Measurements from ENCODE around the gene PEX26. TPM values are rescaled to one million over a fixed set of nuclear protein-coding genes. Genes with fewer than 3 reads are reported as not detected.
"Not testable (repeated sequence)": the region's sequence is repeated elsewhere in the genome, so short reads cannot be mapped to it uniquely, and the experiment has no call there.

PEX26 gene
- polyA plus RNA-seq, 6 donors from 2014 or later: 1.0 to 4.3 (median 2.4) TPM

DNA sequence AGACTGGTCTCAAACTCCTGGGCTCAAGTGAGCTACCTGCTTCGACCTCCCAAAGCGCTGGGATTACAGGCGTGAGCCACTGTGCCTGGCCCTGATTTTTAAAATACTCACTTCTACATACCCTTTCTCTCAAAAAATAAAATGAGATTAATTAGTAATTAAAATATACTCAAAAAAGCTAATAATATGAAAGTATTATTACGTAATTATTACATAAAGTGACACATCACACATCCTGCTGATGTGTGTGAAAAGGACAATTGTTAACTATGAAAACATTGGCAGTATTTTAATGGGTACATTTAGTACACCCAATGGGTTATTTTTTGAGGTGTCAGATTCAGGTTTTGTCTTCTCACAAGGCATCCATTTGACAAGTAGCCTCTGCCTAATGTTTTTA, 32.0 kb upstream of the PEX26 start:
- Mint-ChIP-seq H3K4me1 (peaks cover 0 to 15% (median 13%) of the 10 kb centered on the region in 3 donors), H3K4me3 (no peak overlapping the region), H3K9me3 (no peaks in the 10 kb centered on the region), H3K27ac (peak overlapping the region in 1 of 6 donors; percentile 63), H3K27me3 (peaks cover 4 to 13% (median 7%) of the 10 kb centered on the region in 3 donors), H3K36me3 (no peaks in the 10 kb centered on the region)
- DNase-seq (no peak), ATAC-seq (ENCODE audit: low read depth in 2 of 2) (no peak)

DNA sequence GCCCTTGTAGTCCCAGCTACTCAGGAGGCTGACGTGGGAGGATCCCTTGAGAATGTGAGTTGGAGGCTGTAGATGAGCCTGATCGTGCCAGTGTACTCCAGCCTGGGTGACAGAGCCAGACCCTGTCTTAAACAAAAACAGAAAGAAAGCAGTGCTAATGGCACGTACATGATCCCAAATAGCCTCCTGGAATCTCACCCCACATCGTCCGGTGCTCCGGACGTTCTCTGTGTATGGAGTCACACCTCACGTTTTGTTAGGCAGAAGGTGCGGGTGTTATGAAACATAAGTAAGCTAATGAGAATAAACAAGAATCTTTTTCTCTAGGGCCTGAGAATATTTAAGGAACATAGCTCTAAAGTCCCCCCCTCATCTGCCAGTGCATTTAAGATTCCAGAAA, 29.7 kb upstream of the PEX26 start:
- Mint-ChIP-seq H3K4me3 (peak overlapping the region in 3 of 8 donors; percentile 29 to 83 (median 70)), H3K27me3 (peaks cover 4 to 13% (median 7%) of the 10 kb centered on the region in 3 donors), H3K4me1 (peaks cover 0 to 15% (median 13%) of the 10 kb centered on the region in 3 donors), H3K36me3 (no peaks in the 10 kb centered on the region), H3K27ac (no peak overlapping the region), H3K9me3 (no peaks in the 10 kb centered on the region)
- ATAC-seq (ENCODE audit: low read depth in 2 of 2) (no peak), DNase-seq (no peak)

DNA sequence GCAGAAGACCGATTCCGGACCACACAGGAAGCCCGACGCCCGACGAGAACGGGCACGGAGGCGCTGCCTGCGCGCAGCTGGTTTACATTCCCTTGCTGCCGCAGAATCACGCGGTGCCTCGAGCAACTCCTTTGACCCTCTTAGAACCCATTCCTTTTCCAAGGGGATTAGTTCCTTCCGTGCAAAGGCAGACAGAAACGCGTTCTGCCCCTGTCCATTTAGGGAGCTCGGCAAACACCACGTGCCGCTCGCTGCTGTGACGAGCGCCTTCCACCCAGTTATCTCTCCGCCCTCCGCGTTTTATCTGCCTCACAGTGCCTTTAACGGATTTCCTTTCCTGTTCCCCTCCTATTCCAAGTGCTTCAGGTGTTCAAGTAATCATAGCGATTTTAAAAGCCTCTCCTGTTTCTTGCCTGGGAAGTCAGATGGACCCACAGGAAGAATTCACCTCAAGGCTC, 29.3 kb upstream of the PEX26 start:
- H3K36me3 Mint-ChIP-seq: no peaks in the 10 kb centered on the region
- H3K4me1 Mint-ChIP-seq: peaks cover 0 to 15% (median 13%) of the 10 kb centered on the region in 3 donors
- DNase-seq: no peak
- no peak for ATAC-seq (ENCODE audit: low read depth in 2 of 2)
- H3K27me3 Mint-ChIP-seq: peaks cover 4 to 13% (median 7%) of the 10 kb centered on the region in 3 donors
- peak overlapping the region in 5 of 8 donors; percentile 32 to 83 (median 59) for H3K4me3 Mint-ChIP-seq
- peak overlapping the region in 2 of 6 donors; percentile 73 to 81 for H3K27ac Mint-ChIP-seq
- H3K9me3 Mint-ChIP-seq: no peaks in the 10 kb centered on the region

DNA sequence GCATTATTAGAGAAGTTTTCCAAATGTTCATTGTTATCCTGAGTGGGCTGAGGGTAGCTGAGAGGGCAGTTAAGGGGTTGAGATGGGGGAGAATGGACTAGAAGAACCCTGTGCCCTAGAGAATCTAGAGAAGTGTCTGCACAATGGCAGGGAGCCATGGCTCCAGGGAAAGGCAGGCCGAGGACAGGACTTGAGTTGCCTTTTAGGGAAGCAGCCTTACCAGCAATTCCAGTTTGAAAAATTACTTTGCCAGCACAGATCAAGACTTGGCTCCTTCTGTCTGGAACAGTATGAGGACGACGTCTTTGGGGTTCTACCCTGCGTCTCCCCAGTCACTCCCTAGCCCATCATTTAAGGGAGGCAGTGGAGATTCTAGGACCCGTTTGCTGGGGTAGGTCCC, 27.7 kb upstream of the PEX26 start:
- no peaks in the 10 kb centered on the region for H3K36me3 Mint-ChIP-seq

DNA sequence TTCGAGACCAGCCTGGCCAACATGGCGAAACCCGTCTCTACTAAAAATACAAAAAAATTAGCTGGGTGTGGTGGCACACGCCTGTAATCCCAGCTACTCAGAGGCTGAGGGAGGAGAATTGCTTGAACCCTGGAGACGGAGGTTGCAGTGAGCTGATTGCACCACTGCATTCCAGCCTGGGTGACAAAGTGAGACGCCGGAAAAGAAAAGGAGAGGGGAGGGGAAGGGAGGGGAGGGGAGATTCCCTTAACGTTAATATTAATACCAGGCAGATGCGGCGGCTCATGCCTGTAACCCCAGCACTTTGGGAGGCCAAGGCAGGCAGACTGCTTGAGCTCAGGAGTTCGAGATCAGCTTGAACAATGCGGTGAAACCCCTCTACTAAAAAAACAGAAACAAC, 26.7 kb upstream of the PEX26 start:
- Mint-ChIP-seq H3K27me3 (peaks cover 4 to 13% (median 7%) of the 10 kb centered on the region in 3 donors), H3K4me1 (peaks cover 9 to 18% (median 16%) of the 10 kb centered on the region in 3 donors)
- not testable (repeated sequence) for H3K4me3 Mint-ChIP-seq; H3K9me3 Mint-ChIP-seq; H3K36me3 Mint-ChIP-seq; DNase-seq; ATAC-seq (ENCODE audit: low read depth in 2 of 2); H3K27ac Mint-ChIP-seq

More for the DNA sequence above, 27.7 kb upstream of the PEX26 start:
- Mint-ChIP-seq H3K4me3 (no peak overlapping the region), H3K27ac (peak overlapping the region in 2 of 6 donors; percentile 32 to 72), H3K4me1 (peaks cover 0 to 14% (median 11%) of the 10 kb centered on the region in 3 donors), H3K9me3 (no peaks in the 10 kb centered on the region), H3K27me3 (peaks cover 4 to 13% (median 7%) of the 10 kb centered on the region in 3 donors)
- DNase-seq: no peak
- no peak for ATAC-seq (ENCODE audit: low read depth in 2 of 2)

DNA sequence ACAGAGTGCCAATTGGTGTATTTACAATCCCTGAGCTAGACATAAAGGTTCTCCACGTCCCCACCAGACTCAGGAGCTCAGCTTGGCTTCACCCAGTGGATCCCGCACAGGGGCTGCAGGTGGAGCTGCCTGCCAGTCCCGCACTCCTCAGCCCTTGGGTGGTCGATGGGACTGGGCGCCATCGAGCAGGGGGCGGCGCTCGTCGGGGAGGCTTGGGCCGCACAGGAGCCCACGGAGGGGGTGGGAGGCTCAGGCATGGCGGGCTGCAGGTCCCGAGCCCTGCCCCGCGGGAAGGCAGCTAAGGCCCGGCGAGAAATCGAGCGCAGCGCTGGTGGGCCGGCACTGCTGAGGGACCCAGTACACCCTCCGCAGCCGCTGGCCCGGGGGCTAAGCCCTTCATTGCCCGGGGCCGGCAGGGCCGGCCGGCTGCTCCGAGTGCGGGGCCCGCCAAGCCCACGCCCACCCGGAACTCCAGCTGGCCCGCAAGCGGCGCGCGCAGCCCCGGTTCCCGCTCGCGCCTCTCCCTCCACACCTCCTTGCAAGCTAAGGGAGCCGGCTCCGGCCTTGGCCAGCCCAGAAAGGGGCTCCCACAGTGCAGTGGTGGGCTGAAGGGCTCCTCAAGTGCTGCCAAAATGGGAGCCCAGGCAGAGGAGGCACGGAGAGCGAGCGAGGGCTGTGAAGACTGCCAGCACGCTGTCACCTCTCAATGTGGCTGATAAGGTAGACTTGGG, 24.4 kb upstream of the PEX26 start:
- H3K4me1 Mint-ChIP-seq: peaks cover 31 to 39% (median 38%) of the 10 kb centered on the region in 3 donors
- not testable (repeated sequence) for DNase-seq; ATAC-seq (ENCODE audit: low read depth in 2 of 2); H3K4me3 Mint-ChIP-seq; H3K9me3 Mint-ChIP-seq; H3K36me3 Mint-ChIP-seq
- H3K27ac Mint-ChIP-seq: peak overlapping the region in 3 of 6 donors; percentile 49 to 96 (median 88)
- H3K27me3 Mint-ChIP-seq: peaks cover 0 to 11% (median 5%) of the 10 kb centered on the region in 3 donors

DNA sequence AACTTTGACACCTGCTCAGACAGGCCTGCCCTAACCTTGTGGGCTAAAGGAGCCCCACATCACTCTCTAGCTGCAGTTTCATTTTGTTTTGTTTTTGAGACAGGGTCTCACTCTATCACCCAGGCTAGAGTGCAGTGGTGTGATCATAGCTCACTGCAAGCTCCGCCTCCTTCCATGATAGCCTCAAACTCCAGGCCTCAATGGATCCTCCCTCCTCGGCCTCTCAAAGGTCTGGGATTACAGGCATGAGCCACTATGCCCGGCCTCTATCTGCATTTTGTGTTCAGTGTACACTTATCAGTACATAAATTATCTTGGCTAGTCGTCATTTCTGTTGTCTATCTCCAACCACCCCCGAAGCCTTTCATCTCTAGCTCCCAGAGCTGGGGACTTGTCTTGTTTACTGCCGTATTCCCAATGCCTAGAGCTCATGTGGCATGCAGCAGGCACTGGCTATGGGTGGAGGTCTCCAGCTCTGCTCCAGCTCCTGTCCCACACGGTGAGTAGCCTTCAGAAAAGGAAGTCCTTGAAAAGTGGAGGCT, 22.1 kb upstream of the PEX26 start:
- Mint-ChIP-seq H3K4me1 (peaks cover 39 to 49% (median 43%) of the 10 kb centered on the region in 3 donors), H3K27me3 (no peaks in the 10 kb centered on the region), H3K27ac (peak overlapping the region; percentile 24 to 100 (median 99)), H3K4me3 (peak overlapping the region in 5 of 8 donors; percentile 47 to 84 (median 77)), H3K9me3 (no peaks in the 10 kb centered on the region), H3K36me3 (no peaks in the 10 kb centered on the region)
- ATAC-seq (ENCODE audit: low read depth in 2 of 2) (no peak), DNase-seq (no peak)

DNA sequence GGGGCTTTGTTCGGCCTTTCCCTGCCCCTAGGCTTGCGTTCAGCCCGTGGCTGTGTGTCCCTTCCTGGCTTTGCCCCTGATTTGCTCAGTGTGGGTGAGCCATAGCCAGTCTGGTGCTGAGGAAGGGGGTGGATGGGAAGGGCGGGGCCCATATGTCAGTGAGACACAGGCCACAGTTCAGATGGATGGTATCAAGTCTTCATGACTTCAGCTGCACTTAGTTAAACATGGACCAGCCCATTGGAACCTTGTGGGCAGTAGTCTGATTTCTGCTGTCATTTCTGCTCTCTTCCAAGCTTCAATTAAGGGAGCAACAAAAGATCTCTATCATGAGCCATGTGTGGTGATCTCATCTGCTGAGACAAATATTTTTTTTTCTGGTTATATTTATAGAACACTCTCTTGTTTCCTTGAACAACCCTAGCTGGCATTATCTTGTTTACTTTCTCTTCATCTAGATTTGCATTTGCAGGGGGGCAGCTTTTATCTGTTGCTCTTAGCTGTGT, 21.6 kb upstream of the PEX26 start:
- Mint-ChIP-seq H3K4me3 (peak overlapping the region; percentile 36 to 91 (median 76)), H3K36me3 (no peaks in the 10 kb centered on the region), H3K9me3 (no peaks in the 10 kb centered on the region), H3K27ac (peak overlapping the region; percentile 96 to 100 (median 99)), H3K4me1 (peaks cover 39 to 49% (median 43%) of the 10 kb centered on the region in 3 donors), H3K27me3 (no peaks in the 10 kb centered on the region)
- DNase-seq (no peak), ATAC-seq (ENCODE audit: low read depth in 2 of 2) (peak; percentile 8 to 14)

DNA sequence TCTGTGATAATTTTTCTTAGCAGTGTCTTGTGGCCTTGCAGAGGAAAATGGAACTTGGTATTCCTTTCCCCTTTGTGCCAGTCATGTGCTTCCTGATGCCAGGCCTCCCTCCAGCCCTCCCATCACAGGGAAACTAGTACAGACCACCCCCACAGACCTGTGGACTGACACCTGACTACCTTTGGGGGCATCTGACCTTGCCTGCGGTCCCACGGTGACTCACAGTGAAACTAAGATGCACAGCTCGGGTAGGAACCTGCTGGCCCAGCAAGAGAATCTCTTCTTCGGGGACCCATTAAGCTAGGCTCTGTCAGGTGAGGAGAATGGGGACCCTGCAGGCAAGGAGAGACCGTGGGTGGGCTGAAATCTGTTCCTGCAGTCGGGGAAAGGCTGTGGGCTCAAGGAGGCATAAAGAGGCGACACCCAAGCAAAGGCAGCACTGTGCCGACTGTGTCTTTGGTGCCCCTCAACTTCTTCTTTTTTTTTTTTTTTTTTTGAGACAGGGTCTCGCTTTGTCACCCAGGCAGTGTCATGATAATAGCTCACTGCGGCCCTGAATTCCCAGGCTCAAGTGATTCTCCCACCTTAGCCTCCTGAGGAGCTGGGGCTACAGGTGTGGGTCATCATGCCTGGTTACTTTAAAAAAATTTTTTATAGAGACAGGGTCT, 20.8 kb upstream of the PEX26 start:
- Mint-ChIP-seq H3K27ac (peak overlapping the region; percentile 96 to 100 (median 99)), H3K27me3 (no peaks in the 10 kb centered on the region), H3K36me3 (no peaks in the 10 kb centered on the region), H3K4me3 (peak overlapping the region; percentile 67 to 91 (median 80)), H3K4me1 (peaks cover 39 to 49% (median 43%) of the 10 kb centered on the region in 3 donors), H3K9me3 (no peaks in the 10 kb centered on the region)
- peak; percentile 38 to 58 for ATAC-seq (ENCODE audit: low read depth in 2 of 2)
- DNase-seq: peak; percentile 74

DNA sequence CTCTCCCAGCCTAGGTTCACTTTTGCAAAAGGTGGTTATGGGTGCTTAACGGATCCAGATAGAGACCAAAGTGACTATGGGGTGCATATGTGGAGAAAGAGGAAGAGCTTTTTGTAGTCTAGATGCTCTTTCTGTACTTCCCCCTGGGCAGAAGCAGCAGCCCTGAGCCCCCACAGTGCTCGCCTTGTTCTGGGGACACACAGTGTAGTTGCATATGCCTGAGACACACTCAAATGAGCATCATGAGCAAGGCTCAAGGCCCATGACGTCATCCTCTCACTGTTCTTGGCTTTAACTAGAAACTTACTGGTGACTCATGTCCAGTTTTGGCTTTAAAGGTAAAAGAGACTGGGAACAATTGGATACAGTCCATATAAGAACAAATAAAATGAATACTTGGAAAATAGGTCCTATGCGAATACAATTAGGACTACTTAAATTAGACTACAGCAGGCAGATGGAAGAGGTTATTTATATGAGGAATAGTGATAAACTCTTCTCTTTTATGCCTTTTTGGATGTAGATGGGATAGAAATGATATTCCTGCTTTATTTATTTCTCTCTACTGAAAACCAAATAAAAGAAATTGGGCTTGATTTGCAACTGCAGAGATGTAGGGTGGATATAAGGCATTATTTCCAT, 20.1 kb upstream of the PEX26 start:
- H3K36me3 Mint-ChIP-seq: no peaks in the 10 kb centered on the region
- no peaks in the 10 kb centered on the region for H3K9me3 Mint-ChIP-seq
- DNase-seq: peak; percentile 83
- peak overlapping the region; percentile 67 to 91 (median 81) for H3K4me3 Mint-ChIP-seq
- H3K27me3 Mint-ChIP-seq: no peaks in the 10 kb centered on the region
- peak; percentile 90 to 94 for ATAC-seq (ENCODE audit: low read depth in 2 of 2)
- H3K27ac Mint-ChIP-seq: peak overlapping the region; percentile 96 to 100 (median 99)
- H3K4me1 Mint-ChIP-seq: peaks cover 39 to 49% (median 43%) of the 10 kb centered on the region in 3 donors

DNA sequence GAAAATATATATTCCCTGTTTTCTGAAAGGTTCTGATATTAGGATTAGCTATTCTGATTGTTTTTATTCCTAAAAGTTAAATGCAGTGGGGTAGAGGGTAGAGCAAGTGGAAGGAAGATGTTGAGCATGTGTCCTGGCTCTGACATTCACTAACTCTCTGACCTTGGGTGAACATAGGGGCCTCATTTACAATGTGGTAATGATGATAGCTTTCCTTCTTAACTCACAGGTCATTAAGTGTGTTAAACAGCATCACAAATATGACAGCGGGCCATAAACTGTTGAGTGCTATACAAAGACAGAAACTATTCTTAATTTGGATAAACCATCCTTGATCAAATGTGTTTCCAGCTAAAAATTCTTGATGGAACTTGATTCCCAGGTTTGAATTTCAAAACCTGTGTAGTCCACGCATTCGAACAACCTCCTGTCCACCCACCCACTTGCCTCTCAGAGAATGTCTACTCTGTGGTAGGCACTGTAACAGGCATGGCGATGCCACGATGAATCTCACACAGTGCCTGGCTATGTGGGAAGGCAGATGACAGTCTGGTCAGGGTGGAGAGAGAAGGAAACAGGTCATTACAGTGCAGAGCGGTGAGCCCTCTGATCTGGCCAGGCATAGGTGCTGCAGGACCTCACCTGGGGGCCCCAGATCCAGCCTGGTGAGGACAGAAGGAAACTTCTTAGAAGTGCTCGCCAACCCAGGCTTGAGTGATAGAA, 19.3 kb upstream of the PEX26 start:
- Mint-ChIP-seq H3K36me3 (no peaks in the 10 kb centered on the region), H3K27ac (peak overlapping the region; percentile 96 to 100 (median 99)), H3K4me3 (peak overlapping the region in 1 of 8 donors; percentile 36), H3K27me3 (no peaks in the 10 kb centered on the region), H3K4me1 (peaks cover 42 to 49% (median 43%) of the 10 kb centered on the region in 3 donors), H3K9me3 (no peaks in the 10 kb centered on the region)
- DNase-seq (no peak), ATAC-seq (ENCODE audit: low read depth in 2 of 2) (no peak)

DNA sequence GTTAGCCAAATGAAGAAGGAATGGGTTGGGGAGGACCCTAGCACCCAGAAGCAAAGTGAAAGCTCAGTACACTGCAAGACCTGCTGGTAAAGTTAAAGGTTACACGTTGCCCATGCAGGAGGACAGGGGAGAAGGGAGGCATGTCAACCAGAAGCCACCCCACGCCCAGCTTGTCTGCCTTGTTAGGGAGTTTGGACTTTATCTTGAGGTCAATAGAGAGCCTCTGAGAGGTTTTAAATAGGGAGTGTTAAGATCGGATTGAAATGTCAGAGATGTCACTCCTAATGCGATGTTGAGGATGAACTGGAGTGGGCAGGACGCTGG, 18.7 kb upstream of the PEX26 start:
- Mint-ChIP-seq H3K4me1 (peaks cover 42 to 50% (median 43%) of the 10 kb centered on the region in 3 donors), H3K36me3 (no peaks in the 10 kb centered on the region), H3K4me3 (no peak overlapping the region), H3K27me3 (no peaks in the 10 kb centered on the region), H3K9me3 (no peaks in the 10 kb centered on the region), H3K27ac (peak overlapping the region; percentile 7 to 100 (median 90))
- ATAC-seq (ENCODE audit: low read depth in 2 of 2) (no peak), DNase-seq (no peak)
